22Rv1 (cell line): ENCODE data around the gene SRSF7.

Experiments used
- ZFX ChIP-seq: fragments of 450-650 bp; IDR thresholded peaks from 2 replicates; pipeline ENCODE4 v1.6.1; 2017; ENCODE audit warnings: antibody characterized with exemption, borderline replicate concordance
- TF ChIP-seq, protein P1 (sequence below): fragments of 450-650 bp; IDR thresholded peaks from 2 replicates; pipeline ENCODE4 v1.5.1; 2017; ENCODE audit warnings: mild to moderate bottlenecking

DNA sequence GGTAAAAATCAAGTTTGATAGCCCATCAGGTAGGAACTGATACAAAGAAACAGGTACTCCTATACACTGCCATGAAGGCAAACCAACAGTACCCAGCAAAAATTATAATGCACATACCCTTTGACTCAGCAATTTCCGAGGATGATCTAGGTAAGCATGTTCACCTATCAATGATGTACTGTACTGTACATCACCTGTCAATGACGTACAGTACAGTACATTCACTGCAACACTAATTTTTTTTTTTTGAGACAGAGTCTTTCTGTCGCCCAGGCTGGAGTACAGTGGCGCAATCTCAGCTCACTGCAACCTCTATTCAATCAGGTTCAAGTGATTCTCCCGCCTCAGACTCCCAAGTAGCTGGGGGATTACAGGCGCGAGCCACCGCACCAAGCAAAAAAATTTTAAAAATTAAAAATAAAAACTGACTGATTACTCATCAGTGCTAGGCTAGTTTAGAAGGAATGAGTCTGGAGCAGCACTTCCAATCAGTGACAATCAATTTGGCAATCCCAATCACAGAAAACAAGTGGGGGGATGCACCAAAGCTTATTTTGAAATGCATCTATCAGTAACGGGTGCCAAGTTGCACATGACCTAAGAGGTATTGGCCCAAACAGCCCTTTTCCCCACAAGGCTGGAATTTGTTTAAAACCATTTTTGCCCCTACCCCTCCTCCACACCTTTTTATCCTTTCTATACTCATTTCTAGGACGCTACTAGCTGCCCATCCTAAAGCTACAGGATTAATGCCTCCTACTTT lies 8.2 kb downstream of the SRSF7 start:
- TF ChIP-seq, protein P1, sequence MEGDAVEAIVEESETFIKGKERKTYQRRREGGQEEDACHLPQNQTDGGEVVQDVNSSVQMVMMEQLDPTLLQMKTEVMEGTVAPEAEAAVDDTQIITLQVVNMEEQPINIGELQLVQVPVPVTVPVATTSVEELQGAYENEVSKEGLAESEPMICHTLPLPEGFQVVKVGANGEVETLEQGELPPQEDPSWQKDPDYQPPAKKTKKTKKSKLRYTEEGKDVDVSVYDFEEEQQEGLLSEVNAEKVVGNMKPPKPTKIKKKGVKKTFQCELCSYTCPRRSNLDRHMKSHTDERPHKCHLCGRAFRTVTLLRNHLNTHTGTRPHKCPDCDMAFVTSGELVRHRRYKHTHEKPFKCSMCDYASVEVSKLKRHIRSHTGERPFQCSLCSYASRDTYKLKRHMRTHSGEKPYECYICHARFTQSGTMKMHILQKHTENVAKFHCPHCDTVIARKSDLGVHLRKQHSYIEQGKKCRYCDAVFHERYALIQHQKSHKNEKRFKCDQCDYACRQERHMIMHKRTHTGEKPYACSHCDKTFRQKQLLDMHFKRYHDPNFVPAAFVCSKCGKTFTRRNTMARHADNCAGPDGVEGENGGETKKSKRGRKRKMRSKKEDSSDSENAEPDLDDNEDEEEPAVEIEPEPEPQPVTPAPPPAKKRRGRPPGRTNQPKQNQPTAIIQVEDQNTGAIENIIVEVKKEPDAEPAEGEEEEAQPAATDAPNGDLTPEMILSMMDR: no peak
- no peak for TF ChIP-seq ZFX
